Transverse colon (tissue), 3 donors: ENCODE measurements around the gene GLIS1.

Experiments
- CTCF ChIP-seq, 5 experiments: fragments of 200-600 bp in 3 of 5; fragments of 450-650 bp in 2 of 5; sonication (generic) in 3 of 5; IDR thresholded peaks; 1 replicate in 2 of 5; 2 replicates in 3 of 5; pipeline ENCODE4 v1.5.1; 2016 to 2017; ENCODE audit warnings: antibody characterized with exemption in 5 of 5, inconsistent platforms in 3 of 5, mild to moderate bottlenecking in 2 of 5, moderate library complexity in 1 of 5
- EP300 ChIP-seq: sonication (generic); formaldehyde crosslinking; IDR thresholded peaks from one replicate; pipeline ENCODE4 v1.6.1; 2017; ENCODE audit warnings: antibody characterized with exemption, low read depth
- POLR2A ChIP-seq: fragments of 450-650 bp; IDR thresholded peaks from one replicate; pipeline ENCODE4 v1.6.1; 2016; ENCODE audit warnings: antibody characterized with exemption, mild to moderate bottlenecking, moderate library complexity

- TF ChIP-seq CTCF (IDR thresholded peaks at IDR 0.05) (no peak), EP300 (no peak), POLR2A (no peak)
Measured at GRCh38 chr1:53736290-53736689, 2.7 kb downstream of the GLIS1 start.
